A549 (cell line): ENCODE results near the gene FTCD. TPM values are rescaled to one million over a fixed set of nuclear protein-coding genes. Genes with fewer than 3 reads are reported as not detected.
A peak's percentile ranks its signal among the peaks of the same experiment; 100 is the strongest.

Experiments used
- ATAC-seq, 2 experiments: fragments of 200-7000 bp in 1 of 2; fragments of >200 bp in 1 of 2; cut with Nextera tagmentation in 1 of 2; cut with Tn5 transposase in 1 of 2; 3 replicates each; pipeline versions ENCODE4 v1.8.0 to v1.9.1; 2018 to 2020; ENCODE audit warnings: mild to moderate bottlenecking in 1 of 2, moderate library complexity in 1 of 2
- CTCF ChIA-PET: fragments of 300-600 bp; sonication (Branson Sonifier 250); formaldehyde crosslinking; extraction: SDS; loops from one replicate; lab custom pipeline; 2021; ENCODE audit warnings: antibody characterized with exemption, inconsistent platforms; lab: Yijun Ruan, JAX
- POLR2A ChIA-PET: fragments of 350-600 bp; formaldehyde crosslinking; extraction: SDS; loops from one replicate; lab custom pipeline; 2021; ENCODE audit warnings: antibody characterized with exemption, inconsistent platforms; lab: Yijun Ruan, JAX
- DNase-seq, 2 experiments: peaks; one replicate each; pipeline versions ENCODE4 v3.0.0 to v3.0.0-alpha.2; 2011 to 2016; ENCODE audit warnings: low read depth in 1 of 2, low spot score in 1 of 2
- FAIRE-seq: peaks from 2 replicates; lab custom pipeline; 2011; peaks lifted over from hg19 to GRCh38; lab: Jason Lieb, UNC
- H3K27ac ChIP-seq, 2 experiments: fragments of >200 bp; sonication (Bioruptor Twin); formaldehyde crosslinking; 3 replicates each; pipeline ENCODE4 v1.5.1; 2016 to 2017
- H3K4me1 ChIP-seq: fragments of >200 bp; sonication (Bioruptor Twin); formaldehyde crosslinking; 3 replicates; pipeline ENCODE4 v1.6.1; 2016
- H3K4me2 ChIP-seq: fragments of >200 bp; sonication (Bioruptor Twin); formaldehyde crosslinking; 3 replicates; pipeline ENCODE4 v1.6.1; 2016
- H3K4me3 ChIP-seq: fragments of >200 bp; sonication (Bioruptor Twin); formaldehyde crosslinking; 3 replicates; pipeline ENCODE4 v1.5.1; 2016
- H3K9me3 ChIP-seq: fragments of >200 bp; sonication (Bioruptor Twin); formaldehyde crosslinking; 3 replicates; pipeline ENCODE4 v1.6.1; 2016
- CBX8 ChIP-seq: fragments of 200-600 bp; sonication (generic); IDR thresholded peaks from 2 replicates; pipeline ENCODE4 v1.6.1; 2016
- CEBPB ChIP-seq, 2 experiments: fragments of >200 bp in 1 of 2; sonication (Bioruptor Twin) in 1 of 2; formaldehyde crosslinking in 1 of 2; IDR thresholded peaks; 2 replicates each; pipeline ENCODE4 v1.6.1; 2012 to 2016
- CHD2 ChIP-seq: fragments of 150-350 bp; IDR thresholded peaks from 2 replicates; pipeline ENCODE4 v1.6.1; 2014; ENCODE audit warnings: low read length; ENCODE audit not compliant: partially characterized antibody
- CHD4 ChIP-seq: fragments of 200-600 bp; sonication (generic); IDR thresholded peaks from 2 replicates; pipeline ENCODE4 v1.6.1; 2016; ENCODE audit warnings: antibody characterized with exemption, mild to moderate bottlenecking, borderline replicate concordance
- EHF ChIP-seq: fragments of 250-450 bp; sonication (Bioruptor Pico); IDR thresholded peaks from 2 replicates; pipeline ENCODE4 v1.5.0; 2020; ENCODE audit warnings: mild to moderate bottlenecking
- FOSL2 ChIP-seq, 2 experiments: fragments of 450-650 bp in 1 of 2; fragments of >200 bp in 1 of 2; sonication (Bioruptor Twin) in 1 of 2; formaldehyde crosslinking; IDR thresholded peaks; 2 replicates each; pipeline versions ENCODE4 v1.5.0 to v1.6.1; 2016 to 2020; ENCODE audit warnings: mild to moderate bottlenecking in 1 of 2, moderate library complexity in 1 of 2
- HDAC2 ChIP-seq: fragments of 200-600 bp; sonication (generic); IDR thresholded peaks from 2 replicates; pipeline ENCODE4 v1.6.1; 2016
- HOXA7 ChIP-seq: fragments of 250-450 bp; sonication (Bioruptor Pico); IDR thresholded peaks from 2 replicates; pipeline ENCODE4 v1.5.0; 2020; ENCODE audit warnings: mild to moderate bottlenecking, moderate library complexity
- HOXB13 ChIP-seq: fragments of 250-450 bp; sonication (Bioruptor Pico); IDR thresholded peaks from 2 replicates; pipeline ENCODE4 v1.5.0; 2020; ENCODE audit warnings: low read depth, mild to moderate bottlenecking, moderate library complexity
- JUNB ChIP-seq: fragments of >200 bp; sonication (Bioruptor Twin); formaldehyde crosslinking; IDR thresholded peaks from 2 replicates; pipeline ENCODE4 v1.6.1; 2016
- KDM5A ChIP-seq: fragments of 200-600 bp; sonication (generic); IDR thresholded peaks from 2 replicates; pipeline ENCODE4 v1.6.1; 2016; ENCODE audit warnings: antibody characterized with exemption, mild to moderate bottlenecking
- MAFK ChIP-seq: fragments of 450-650 bp; IDR thresholded peaks from 2 replicates; pipeline ENCODE4 v1.6.1; 2014; ENCODE audit not compliant: partially characterized antibody
- MAZ ChIP-seq: fragments of 150-350 bp; IDR thresholded peaks from 2 replicates; pipeline ENCODE4 v1.6.1; 2014; ENCODE audit warnings: antibody characterized with exemption, low read depth, low read length, borderline replicate concordance
- NR3C1 ChIP-seq: fragments of >200 bp; sonication (Bioruptor Twin); formaldehyde crosslinking; IDR thresholded peaks from 3 replicates; pipeline ENCODE4 v1.6.1; 2017
- POLR2A ChIP-seq: IDR thresholded peaks from 2 replicates; pipeline ENCODE4 v1.6.1; 2012; ENCODE audit warnings: mild to moderate bottlenecking, low read length
- RARB ChIP-seq: fragments of 250-450 bp; sonication (Bioruptor Pico); IDR thresholded peaks from 2 replicates; pipeline ENCODE4 v1.8.0; 2021; ENCODE audit warnings: mild to moderate bottlenecking, moderate library complexity
- RCOR1 ChIP-seq: fragments of 150-350 bp; IDR thresholded peaks from 2 replicates; pipeline ENCODE4 v1.6.1; 2014; ENCODE audit warnings: antibody characterized with exemption, low read length, low read depth
- RFX5 ChIP-seq: fragments of 450-650 bp; IDR thresholded peaks from 2 replicates; pipeline ENCODE4 v1.7.1; 2014; ENCODE audit warnings: antibody characterized with exemption, mild to moderate bottlenecking, moderate library complexity
- TP53 ChIP-seq: fragments of 250-450 bp; sonication (Bioruptor Pico); IDR thresholded peaks from 2 replicates; pipeline ENCODE4 v1.5.0; 2021; ENCODE audit warnings: mild to moderate bottlenecking, moderate library complexity
- ZC3H11A ChIP-seq: fragments of 450-650 bp; IDR thresholded peaks from 2 replicates; pipeline ENCODE4 v1.6.1; 2014; ENCODE audit warnings: antibody characterized with exemption, mild to moderate bottlenecking
- ZSCAN20 ChIP-seq: fragments of 250-450 bp; sonication (Bioruptor Pico); IDR thresholded peaks from 2 replicates; pipeline ENCODE4 v1.8.0; 2022; ENCODE audit warnings: mild to moderate bottlenecking, moderate library complexity
- WGBS: methylation state at CpG from one replicate; pipeline ENCODE4 v1.1.6; 2017; ENCODE audit errors: missing lambda C conversion rate; 5-methylcytosine and 5-hydroxymethylcytosine counted together
- polyA plus RNA-seq, 4 experiments: library from polyadenylated mRNA; depleted of rRNA in 3 of 4; stranded (reverse); fragments of >200 nt; fragmentation: RNase III in 1 of 4; extraction: RNeasy Plus Mini Kit Qiagen cat#74134 plus additional on column Dnase treatment in 1 of 4; gene quantifications; 2 replicates in 3 of 4; 3 replicates in 1 of 4; pipeline ENCODE4 v1.2.3, GENCODE V29; 2011 to 2017
- TF ChIP-seq, protein P1 (sequence below): IDR thresholded peaks from 2 replicates; pipeline ENCODE4 v1.6.1; 2012; ENCODE audit warnings: low read depth, borderline replicate concordance
- TF ChIP-seq, protein P2 (sequence below): fragments of 200-600 bp; sonication (generic); IDR thresholded peaks from 2 replicates; pipeline ENCODE4 v1.6.1; 2016; ENCODE audit warnings: antibody characterized with exemption, mild to moderate bottlenecking, moderate library complexity

Gene FTCD
- polyA plus RNA-seq, 2 of the 4 experiments (the other 2 are of a cell fraction): not detected

DNA sequence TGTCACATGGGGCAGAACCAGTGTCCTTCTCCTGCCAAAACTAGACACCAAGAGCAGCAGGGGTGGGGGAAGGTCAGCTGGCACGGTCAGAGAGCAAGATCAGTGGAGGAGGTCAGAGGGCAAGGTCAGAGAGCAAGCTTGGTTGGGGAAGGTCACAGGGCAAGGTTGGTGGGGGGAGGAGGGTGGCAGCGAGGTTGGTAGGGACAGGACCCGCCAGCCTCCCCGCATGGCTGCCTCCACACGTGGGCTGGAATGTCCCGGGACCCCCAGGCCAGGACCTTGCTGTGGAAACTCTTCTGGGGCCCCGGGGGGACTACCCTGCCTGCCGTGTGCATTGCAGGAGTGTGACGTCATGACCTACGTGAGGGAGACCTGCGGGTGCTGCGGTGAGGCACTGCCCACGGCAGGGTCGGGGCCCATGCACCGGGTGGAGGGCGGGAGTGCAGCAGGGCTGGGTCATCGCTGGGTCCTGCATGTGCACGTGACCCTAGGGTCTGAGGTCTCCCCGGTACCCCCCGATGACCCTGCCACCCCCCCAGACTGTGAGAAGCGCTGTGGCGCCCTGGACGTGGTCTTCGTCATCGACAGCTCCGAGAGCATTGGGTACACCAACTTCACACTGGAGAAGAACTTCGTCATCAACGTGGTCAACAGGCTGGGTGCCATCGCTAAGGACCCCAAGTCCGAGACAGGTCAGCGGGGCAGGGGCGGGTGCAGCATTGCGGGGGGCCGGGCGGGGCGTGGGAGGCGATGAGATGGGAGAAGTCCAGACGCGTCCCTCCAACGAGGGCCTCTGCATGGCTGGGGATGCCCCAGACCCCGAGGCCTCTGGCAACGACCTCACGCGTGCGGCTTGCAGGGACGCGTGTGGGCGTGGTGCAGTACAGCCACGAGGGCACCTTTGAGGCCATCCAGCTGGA is 30.2 kb downstream of the FTCD start:
- whole genome bisulfite sequencing: 85% methylated on average over 20 of the region's 49 CpGs
- DNase-seq: no peak

DNA sequence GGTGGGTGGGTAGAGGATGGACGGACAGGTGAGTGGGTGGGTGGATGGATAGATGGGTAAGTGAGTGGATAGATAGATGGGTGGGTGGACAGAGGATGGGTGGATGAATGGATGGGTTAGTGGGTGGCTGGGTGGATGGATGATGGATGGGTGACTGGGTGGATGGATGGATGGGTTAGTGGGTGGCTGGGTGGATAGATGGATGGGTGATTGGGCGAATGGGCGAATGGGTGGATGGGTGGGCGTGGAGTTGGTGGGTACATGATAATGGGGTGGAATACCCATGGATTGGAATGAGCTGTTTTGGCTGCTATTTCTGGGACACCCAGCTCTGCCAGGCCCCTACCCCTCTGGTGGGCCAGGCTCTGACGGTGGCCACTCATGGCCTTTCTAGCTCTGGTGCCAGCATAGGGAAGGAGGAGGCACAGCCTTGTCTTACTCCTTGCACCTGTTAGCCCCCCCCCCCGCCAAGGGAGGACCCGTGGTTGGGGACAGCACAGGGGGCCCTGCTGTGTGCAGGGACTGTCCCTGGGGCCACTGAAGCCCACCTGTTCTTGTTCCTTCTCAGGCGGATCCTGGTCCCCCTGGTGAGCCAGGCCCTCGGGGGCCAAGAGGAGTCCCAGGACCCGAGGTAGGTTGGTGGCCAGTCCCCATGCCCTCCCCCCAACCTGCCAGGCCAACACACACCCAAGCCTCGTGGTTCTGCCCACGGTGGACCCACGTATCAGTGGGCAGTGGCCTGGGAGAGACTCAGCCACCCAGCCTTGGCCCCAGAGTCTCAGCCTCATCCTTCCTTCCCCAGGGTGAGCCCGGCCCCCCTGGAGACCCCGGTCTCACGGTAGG is 31.1 kb downstream of the FTCD start:
- DNase-seq (no peak), FAIRE-seq (no peak), ATAC-seq (no peak)
- no peak for TF ChIP-seq RFX5
- TF ChIP-seq NR3C1: no peak
- TF ChIP-seq HOXA7 (CRISPR knock-in tag): no peak
- no peak for TF ChIP-seq CEBPB (IDR thresholded peaks at IDR 0.05)
- no peak for TF ChIP-seq FOSL2 (IDR thresholded peaks at IDR 0.05)
- no peak for TF ChIP-seq FOSL2 (CRISPR knock-in tag; IDR thresholded peaks at IDR 0.05)
- TF ChIP-seq ZSCAN20: no peak
- TF ChIP-seq POLR2A: no peak
- no peak for TF ChIP-seq KDM5A
- no peak for TF ChIP-seq CBX8
- no peak for TF ChIP-seq RARB (CRISPR knock-in tag)
- TF ChIP-seq TP53: no peak
- Histone ChIP-seq H3K27ac (no peak overlapping the region), H3K4me3 (no peak overlapping the region), H3K9me3 (no peaks in the 10 kb centered on the region), H3K4me1 (no peaks in the 10 kb centered on the region), H3K4me2 (no peak overlapping the region)
- 87% methylated on average over 9 of the region's 16 CpGs for WGBS
- ChIA-PET CTCF (interaction anchor here (0.6 to 0.7 kb wide), 2 partner anchors 19 to 110 kb away, joined by 3 read pairs; no protein-coding TSS in a partner anchor), POLR2A (no interaction called here)

More for the DNA sequence above, 30.2 kb downstream of the FTCD start:
- H3K4me2 ChIP-seq: no peak overlapping the region
- ATAC-seq: no peak
- POLR2A ChIA-PET: no interaction called here
- no peak overlapping the region for H3K27ac ChIP-seq
- no peaks in the 10 kb centered on the region for H3K9me3 ChIP-seq
- TF ChIP-seq ZC3H11A (no peak), JUNB (no peak), CHD4 (no peak), KDM5A (no peak), CEBPB (IDR thresholded peaks at IDR 0.05) (no peak)
- TF ChIP-seq, all 56 proteins: peak for 0
- no peak for FAIRE-seq
- CTCF ChIA-PET: interaction anchor here (0.6 to 1.2 kb wide), 3 partner anchors 18 to 55 kb away, joined by 3 read pairs; no protein-coding TSS in a partner anchor
- H3K4me3 ChIP-seq: no peak overlapping the region
- no peaks in the 10 kb centered on the region for H3K4me1 ChIP-seq

DNA sequence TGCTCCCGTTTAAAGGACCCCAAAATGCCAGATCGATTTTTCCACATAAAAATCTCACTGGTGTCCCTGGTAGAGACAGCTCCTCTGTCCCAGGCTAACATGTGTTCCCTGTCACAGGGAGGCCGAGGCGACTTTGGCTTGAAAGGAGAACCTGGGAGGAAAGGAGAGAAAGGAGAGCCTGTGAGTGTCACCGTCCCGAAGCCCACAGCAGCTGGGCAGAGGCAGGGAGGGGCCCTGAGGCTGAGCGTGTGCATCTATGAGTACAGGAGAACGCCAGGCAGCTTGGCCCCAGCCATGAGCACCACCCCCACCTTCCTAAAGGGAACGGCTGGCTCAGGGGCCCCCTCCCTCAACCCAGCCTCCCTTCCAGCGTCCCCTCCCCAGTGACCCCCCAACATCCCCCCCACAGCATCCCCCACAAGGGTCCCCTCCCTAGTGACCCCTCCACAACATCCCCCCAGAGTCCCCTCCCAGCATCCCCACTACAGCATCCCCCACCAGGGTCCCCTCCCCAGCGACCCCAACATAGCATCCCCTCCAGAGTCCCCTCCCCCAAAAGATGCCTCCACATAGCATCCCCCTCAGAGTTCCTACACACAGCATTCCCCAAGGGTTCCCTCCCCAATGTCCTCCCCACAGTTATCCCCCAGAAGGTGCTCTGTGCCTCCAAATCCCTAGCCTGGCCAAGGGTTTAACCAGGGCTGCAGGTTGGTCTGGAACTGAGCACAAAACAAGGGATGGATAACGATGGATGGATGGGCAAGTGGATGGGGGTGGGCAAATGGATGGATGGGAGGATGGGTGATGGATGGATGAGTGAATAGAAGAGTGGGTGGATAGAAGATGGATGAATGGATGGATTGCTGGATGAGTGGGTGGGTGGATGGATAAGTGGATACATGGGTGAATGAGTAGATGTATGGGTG is 32.4 kb downstream of the FTCD start:
- Histone ChIP-seq H3K4me3 (no peak overlapping the region), H3K4me2 (no peak overlapping the region), H3K9me3 (no peaks in the 10 kb centered on the region), H3K27ac (no peak overlapping the region), H3K4me1 (no peaks in the 10 kb centered on the region)
- no peak for ATAC-seq
- CTCF ChIA-PET: no interaction called here
- POLR2A ChIA-PET: no interaction called here
- no peak for FAIRE-seq
- TF ChIP-seq RCOR1 (no peak), MAFK (no peak), CHD2 (no peak), KDM5A (no peak), RFX5 (no peak)
- DNase-seq: no peak
- WGBS: 74% methylated on average over 9 of the region's 12 CpGs

DNA sequence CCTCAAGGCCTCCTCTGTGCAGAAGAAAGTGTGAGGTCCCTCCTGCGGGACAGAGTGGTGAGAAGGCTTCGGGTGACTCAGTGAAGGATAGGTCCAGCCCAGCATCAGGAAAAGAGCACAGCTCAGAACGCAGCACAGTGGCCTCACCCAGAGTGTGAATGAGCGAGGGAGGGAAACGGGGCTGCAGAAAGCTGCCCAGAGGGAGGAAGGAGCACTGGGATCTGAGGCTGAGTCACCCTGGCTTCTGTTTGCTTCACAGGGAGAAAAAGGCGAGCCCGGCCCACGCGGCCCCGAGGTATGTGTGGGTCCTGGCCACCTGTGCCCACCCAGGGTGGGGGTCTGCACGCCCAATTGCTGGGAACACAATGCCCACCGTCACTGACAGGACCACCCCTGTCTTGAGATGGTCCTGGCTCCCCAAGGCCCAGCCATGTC is 33.1 kb downstream of the FTCD start:
- H3K4me1 ChIP-seq: no peaks in the 10 kb centered on the region
- no peak overlapping the region; a peak in 1 of 6 replicates for H3K27ac ChIP-seq
- FAIRE-seq (no peak), ATAC-seq (peak; percentile 26 to 64; a peak in 3 of 6 replicates), DNase-seq (peak; percentile 18 to 23)
- no peaks in the 10 kb centered on the region for H3K9me3 ChIP-seq
- no peak overlapping the region for H3K4me2 ChIP-seq
- 29% methylated on average over 11 of the region's 12 CpGs for WGBS
- ChIA-PET POLR2A (no interaction called here), CTCF (interaction anchor here (1.4 kb wide), 1 partner anchor 149 kb away, joined by 5 read pairs; no protein-coding TSS in a partner anchor)
- H3K4me3 ChIP-seq: no peak overlapping the region
- TF ChIP-seq MAZ: no peak
- no peak for TF ChIP-seq CEBPB (IDR thresholded peaks at IDR 0.05)
- TF ChIP-seq EHF (CRISPR knock-in tag): no peak
- no peak for TF ChIP-seq HDAC2
- TF ChIP-seq HOXA7 (CRISPR knock-in tag): no peak
- no peak for TF ChIP-seq KDM5A
- TF ChIP-seq, protein P1, sequence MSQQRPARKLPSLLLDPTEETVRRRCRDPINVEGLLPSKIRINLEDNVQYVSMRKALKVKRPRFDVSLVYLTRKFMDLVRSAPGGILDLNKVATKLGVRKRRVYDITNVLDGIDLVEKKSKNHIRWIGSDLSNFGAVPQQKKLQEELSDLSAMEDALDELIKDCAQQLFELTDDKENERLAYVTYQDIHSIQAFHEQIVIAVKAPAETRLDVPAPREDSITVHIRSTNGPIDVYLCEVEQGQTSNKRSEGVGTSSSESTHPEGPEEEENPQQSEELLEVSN: no peak
- no peak for TF ChIP-seq FOSL2 (IDR thresholded peaks at IDR 0.05)
- no peak for TF ChIP-seq FOSL2 (CRISPR knock-in tag; IDR thresholded peaks at IDR 0.05)
- TF ChIP-seq, protein P2, sequence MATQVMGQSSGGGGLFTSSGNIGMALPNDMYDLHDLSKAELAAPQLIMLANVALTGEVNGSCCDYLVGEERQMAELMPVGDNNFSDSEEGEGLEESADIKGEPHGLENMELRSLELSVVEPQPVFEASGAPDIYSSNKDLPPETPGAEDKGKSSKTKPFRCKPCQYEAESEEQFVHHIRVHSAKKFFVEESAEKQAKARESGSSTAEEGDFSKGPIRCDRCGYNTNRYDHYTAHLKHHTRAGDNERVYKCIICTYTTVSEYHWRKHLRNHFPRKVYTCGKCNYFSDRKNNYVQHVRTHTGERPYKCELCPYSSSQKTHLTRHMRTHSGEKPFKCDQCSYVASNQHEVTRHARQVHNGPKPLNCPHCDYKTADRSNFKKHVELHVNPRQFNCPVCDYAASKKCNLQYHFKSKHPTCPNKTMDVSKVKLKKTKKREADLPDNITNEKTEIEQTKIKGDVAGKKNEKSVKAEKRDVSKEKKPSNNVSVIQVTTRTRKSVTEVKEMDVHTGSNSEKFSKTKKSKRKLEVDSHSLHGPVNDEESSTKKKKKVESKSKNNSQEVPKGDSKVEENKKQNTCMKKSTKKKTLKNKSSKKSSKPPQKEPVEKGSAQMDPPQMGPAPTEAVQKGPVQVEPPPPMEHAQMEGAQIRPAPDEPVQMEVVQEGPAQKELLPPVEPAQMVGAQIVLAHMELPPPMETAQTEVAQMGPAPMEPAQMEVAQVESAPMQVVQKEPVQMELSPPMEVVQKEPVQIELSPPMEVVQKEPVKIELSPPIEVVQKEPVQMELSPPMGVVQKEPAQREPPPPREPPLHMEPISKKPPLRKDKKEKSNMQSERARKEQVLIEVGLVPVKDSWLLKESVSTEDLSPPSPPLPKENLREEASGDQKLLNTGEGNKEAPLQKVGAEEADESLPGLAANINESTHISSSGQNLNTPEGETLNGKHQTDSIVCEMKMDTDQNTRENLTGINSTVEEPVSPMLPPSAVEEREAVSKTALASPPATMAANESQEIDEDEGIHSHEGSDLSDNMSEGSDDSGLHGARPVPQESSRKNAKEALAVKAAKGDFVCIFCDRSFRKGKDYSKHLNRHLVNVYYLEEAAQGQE: no peak
- no peak for TF ChIP-seq HOXB13 (CRISPR knock-in tag)
